B cell (primary cell): ENCODE results near the gene ZNF611. TPM values are rescaled to one million over a fixed set of nuclear protein-coding genes. Genes with fewer than 3 reads are reported as not detected.

ENCODE experiments used
- ATAC-seq: fragments of 200-7000 bp; cut with Tn5 transposase; one replicate; pipeline ENCODE4 v1.10.0; 2021; ENCODE audit warnings: low read depth, mild to moderate bottlenecking, moderate number of reproducible peaks, moderate library complexity
- CTCF ChIA-PET: fragments of 350-600 bp; sonication (Branson Sonifier 250); formaldehyde crosslinking; loops from one replicate; lab custom pipeline; 2021; ENCODE audit warnings: antibody characterized with exemption, inconsistent platforms; lab: Charles Lee
- POLR2A ChIA-PET: fragments of 350-600 bp; sonication (Branson Sonifier 250); formaldehyde crosslinking; loops from one replicate; lab custom pipeline; 2021; ENCODE audit warnings: antibody characterized with exemption; lab: Charles Lee
- DNase-seq: peaks from one replicate; pipeline ENCODE4 v3.0.0; 2013
- H2AFZ ChIP-seq: 2 replicates; pipeline ENCODE4 v1.6.1; 2012; ENCODE audit warnings: mild to moderate bottlenecking, low read depth, low read length; ENCODE audit not compliant: insufficient read depth, poor library complexity, severe bottlenecking
- H3K27ac ChIP-seq, 2 donors: 1 replicate in 1 of 2; 2 replicates in 1 of 2; pipeline ENCODE4 v1.5.1; 2012 to 2013; ENCODE audit warnings: low read length in 2 of 2, mild to moderate bottlenecking in 2 of 2, moderate library complexity in 1 of 2
- H3K27me3 ChIP-seq, 4 experiments: fragments of 200-600 bp in 1 of 4; sonication (generic) in 1 of 4; replicated peaks in 1 of 4; 1 replicate in 2 of 4; 2 replicates in 2 of 4; pipeline versions ENCODE4 v1.6.1 to v1.7.0; 2013 to 2016; ENCODE audit warnings: low read length in 3 of 4, mild to moderate bottlenecking in 2 of 4, mixed read lengths in 1 of 4, moderate library complexity in 1 of 4; ENCODE audit not compliant: insufficient read depth in 4 of 4, control insufficient read depth in 3 of 4; ENCODE audit errors: control extremely low read depth in 1 of 4
- H3K36me3 ChIP-seq, 2 experiments: replicated peaks in 1 of 2; 1 replicate in 1 of 2; 2 replicates in 1 of 2; pipeline versions ENCODE4 v1.6.1 to v1.7.1; 2013; ENCODE audit warnings: low read length in 1 of 2; ENCODE audit not compliant: insufficient read depth in 2 of 2, control insufficient read depth in 1 of 2; ENCODE audit errors: control extremely low read depth in 1 of 2, extremely low read depth in 1 of 2
- H3K4me1 ChIP-seq, 2 donors: fragments of 200-600 bp in 1 of 2; sonication (generic) in 1 of 2; 1 replicate in 1 of 2; 2 replicates in 1 of 2; pipeline versions ENCODE4 v1.5.1 to v1.6.1; 2013 to 2017; ENCODE audit warnings: low read length in 2 of 2; ENCODE audit not compliant: control insufficient read depth in 2 of 2, insufficient read depth in 2 of 2
- H3K4me2 ChIP-seq: replicated peaks from 2 replicates; pipeline ENCODE3; 2012; ENCODE audit warnings: mild to moderate bottlenecking, low read depth, low read length; ENCODE audit not compliant: poor library complexity, severe bottlenecking
- H3K4me3 ChIP-seq, 5 experiments: fragments of 200-600 bp in 1 of 5; sonication (generic) in 1 of 5; 1 replicate in 3 of 5; 2 replicates in 2 of 5; pipeline versions ENCODE4 v1.5.1 to v1.7.0; 2011 to 2016; ENCODE audit warnings: low read length in 4 of 5, mild to moderate bottlenecking in 4 of 5, low read depth in 2 of 5, control low read depth in 1 of 5, moderate library complexity in 1 of 5; ENCODE audit not compliant: insufficient read depth in 1 of 5; ENCODE audit errors: control extremely low read depth in 1 of 5, extremely low read depth in 1 of 5
- H3K79me2 ChIP-seq: fragments of 200-600 bp; sonication (generic); one replicate; pipeline ENCODE4 v1.6.0; 2016; ENCODE audit warnings: low read length; ENCODE audit not compliant: control insufficient read depth, insufficient read depth
- H3K9ac ChIP-seq: fragments of 200-600 bp; sonication (generic); 2 replicates; pipeline ENCODE4 v1.6.1; 2017; ENCODE audit warnings: mild to moderate bottlenecking, low read length, moderate library complexity
- H3K9me3 ChIP-seq, 3 donors: one replicate each; pipeline versions ENCODE4 v1.6.1 to v1.7.1; 2013; ENCODE audit warnings: low read length in 2 of 3; ENCODE audit not compliant: control insufficient read depth in 2 of 3, insufficient read depth in 1 of 3; ENCODE audit errors: control extremely low read depth in 1 of 3
- H4K20me1 ChIP-seq: 2 replicates; pipeline ENCODE4 v1.6.0; 2012; ENCODE audit warnings: mild to moderate bottlenecking, low read length; ENCODE audit not compliant: insufficient read depth, control insufficient read depth, poor library complexity, severe bottlenecking
- H3K27ac Mint-ChIP-seq: one replicate; pipeline ENCODE4 v1.8.0; 2021; ENCODE audit warnings: mixed read lengths
- H3K27me3 Mint-ChIP-seq: one replicate; pipeline ENCODE4 v1.8.0; 2021; ENCODE audit warnings: mixed read lengths
- H3K4me1 Mint-ChIP-seq: one replicate; pipeline ENCODE4 v1.8.0; 2021; ENCODE audit warnings: mixed read lengths
- H3K4me3 Mint-ChIP-seq: one replicate; pipeline ENCODE4 v1.8.0; 2021; ENCODE audit warnings: mixed read lengths
- H3K9me3 Mint-ChIP-seq: one replicate; pipeline ENCODE4 v1.8.0; 2022; ENCODE audit warnings: mixed read lengths; ENCODE audit not compliant: insufficient read depth
- CTCF ChIP-seq: fragments of 200-600 bp; IDR thresholded peaks from one replicate; pipeline ENCODE4 v1.8.0; 2022; ENCODE audit warnings: antibody characterized with exemption, mild to moderate bottlenecking
- EZH2 ChIP-seq: IDR thresholded peaks from 2 replicates; pipeline ENCODE4 v1.6.1; 2012; ENCODE audit warnings: borderline replicate concordance, low read depth, mild to moderate bottlenecking, moderate library complexity, low read length; ENCODE audit not compliant: insufficient read depth, poor library complexity, severe bottlenecking
- WGBS: methylation state at CpG from one replicate; pipeline ENCODE4 v1.1.5; 2013; ENCODE audit warnings: missing lambda C conversion rate; ENCODE audit not compliant: insufficient coverage; 5-methylcytosine and 5-hydroxymethylcytosine counted together
- intact Hi-C: fragments of 100-400 bp; cut with micrococcal nuclease; formaldehyde crosslinking; loops from one replicate; pipeline ENCODE4 v1.10.0; 2022
- polyA plus RNA-seq: library from polyadenylated mRNA; depleted of rRNA; stranded (reverse); fragments of >200 nt; gene quantifications from 2 replicates; pipeline ENCODE4 v1.2.3, GENCODE V29; 2012
- total RNA-seq, 2 donors: library from RNA; stranded (reverse); fragments of 120-200 nt in 1 of 2; gene quantifications; 1 replicate in 1 of 2; 2 replicates in 1 of 2; pipeline versions ENCODE4 v1.2.3 to v1.2.4, GENCODE V29; 2013 to 2022

The ZNF611 gene
- total and polyA plus RNA-seq, 2 donors (not counting 1 experiment from before 2014, with no cell fraction given), result 10.2 to 51.5 TPM

- Histone ChIP-seq H3K9me3 (no peaks in the 10 kb centered on the region), H3K4me1 (no peaks in the 10 kb centered on the region), H3K27ac (no peak overlapping the region), H3K9ac (no peak overlapping the region), H3K27me3 (no peaks in the 10 kb centered on the region), H3K79me2 (peaks cover 10% of the 10 kb centered on the region), H3K4me3 (no peak overlapping the region), H3K4me2 (no peak overlapping the region), H2AFZ (no peak overlapping the region), H3K36me3 (peaks cover 0 to 2% of the 10 kb centered on the region in 2 experiments), H4K20me1 (no peaks in the 10 kb centered on the region)
- TF ChIP-seq CTCF (no peak), EZH2 (no peak)
- ATAC-seq (no peak), DNase-seq (no peak)
- Mint-ChIP-seq H3K9me3 (no peaks in the 10 kb centered on the region), H3K4me3 (no peak overlapping the region), H3K27me3 (no peaks in the 10 kb centered on the region), H3K4me1 (no peaks in the 10 kb centered on the region), H3K27ac (no peak overlapping the region)
- intact Hi-C loops, result no loop called here
- POLR2A ChIA-PET, result no interaction called here
- CTCF ChIA-PET, result interaction anchor here (0.6 to 0.7 kb wide), 2 partner anchors 332 to 994 kb away, joined by 4 to 5 read pairs; no protein-coding TSS in a partner anchor
Observed at GRCh38 chr19:52666506-52666905, 68.3 kb downstream of the ZNF611 start.

- ATAC-seq (no peak), DNase-seq (no peak)
- no peak overlapping the region for H3K4me3 ChIP-seq
- no peak for TF ChIP-seq EZH2
- TF ChIP-seq CTCF, result no peak
- ChIA-PET CTCF (no interaction called here), POLR2A (no interaction called here)
- Mint-ChIP-seq H3K4me1 (no peaks in the 10 kb centered on the region), H3K9me3 (no peaks in the 10 kb centered on the region), H3K27me3 (no peaks in the 10 kb centered on the region), H3K4me3 (no peak overlapping the region), H3K27ac (no peak overlapping the region)
- no peaks in the 10 kb centered on the region for H3K27me3 ChIP-seq
- H3K79me2 ChIP-seq, result peaks cover 7% of the 10 kb centered on the region
- WGBS, result 98% methylated on average over 4 of the region's 6 CpGs
- H3K4me2 ChIP-seq, result no peak overlapping the region
- intact Hi-C loops, result no loop called here
- no peaks in the 10 kb centered on the region for H3K9me3 ChIP-seq
- H3K4me1 ChIP-seq, result no peaks in the 10 kb centered on the region
- no peak overlapping the region for H2AFZ ChIP-seq
- peaks cover 0 to 2% of the 10 kb centered on the region in 2 experiments for H3K36me3 ChIP-seq
- no peaks in the 10 kb centered on the region for H4K20me1 ChIP-seq
- no peak overlapping the region for H3K27ac ChIP-seq
- no peak overlapping the region for H3K9ac ChIP-seq
Observed at GRCh38 chr19:52665529-52665928, 69.3 kb downstream of the ZNF611 start.
